ENCODE results near the gene DNM3. TPM values are rescaled to one million over a fixed set of nuclear protein-coding genes. Genes with fewer than 3 reads are reported as not detected.

DNM3 gene
- total and polyA plus RNA-seq, 2 donors (not counting 3 experiments of a cell fraction or from before 2014, with no cell fraction given) = 1.4 to 2.5 TPM

- H3K79me2 ChIP-seq (ENCODE audit: control insufficient read depth, insufficient read depth, low read length) = no peaks in the 10 kb centered on the region
- no peak overlapping the region for H3K4me2 ChIP-seq (ENCODE audit: insufficient read depth, low read length)
- CTCF ChIA-PET = interaction anchor here (1.5 to 3.5 kb wide), 5 partner anchors 9 to 265 kb away, joined by 3 to 32 read pairs (median 6); no protein-coding TSS in a partner anchor
- no peaks in the 10 kb centered on the region for H4K20me1 ChIP-seq (replicated peaks; ENCODE audit: control insufficient read depth, extremely low read depth, insufficient read depth, low read length)
- no peak overlapping the region for H2AFZ ChIP-seq (ENCODE audit: low read depth, low read length)
- no peak overlapping the region for H3K9ac ChIP-seq (replicated peaks; ENCODE audit: extremely low read depth, insufficient read depth, low read length)
- H3K36me3 ChIP-seq (ENCODE audit: control insufficient read depth in 2 of 2, extremely low read depth in 1 of 2, insufficient read depth in 2 of 2, low read length in 2 of 2) = no peaks in the 10 kb centered on the region
- no peaks in the 10 kb centered on the region for H3K9me3 ChIP-seq (replicated peaks; ENCODE audit: control insufficient read depth, insufficient read depth, low read length)
- dilution Hi-C loops (cut with MboI; ENCODE audit: extremely low pct_ligation_motif_present, low sequenced_read_pairs) = no loop called here
- H3K4me3 ChIP-seq (replicated peaks in 1 of 3; ENCODE audit: insufficient read depth in 1 of 3, low read depth in 1 of 3, low read length in 3 of 3) = no peak overlapping the region
- no peak for FAIRE-seq
- H3K9me1 ChIP-seq (replicated peaks; ENCODE audit: control insufficient read depth, extremely low read depth, insufficient read depth, low read length) = no peaks in the 10 kb centered on the region
- no TSS peak for BruUV-seq (replicated peaks)
- intact Hi-C loops (cut with micrococcal nuclease) = no loop called here
- no peak overlapping the region for H3K27ac ChIP-seq (ENCODE audit: insufficient read depth, low read depth, low read length)
- H3K27me3 ChIP-seq (ENCODE audit: control insufficient read depth in 2 of 2, insufficient read depth in 2 of 2, low read length in 2 of 2) = no peaks in the 10 kb centered on the region
- POLR2A ChIA-PET = no interaction called here
- peaks cover 13% of the 10 kb centered on the region for H3K4me1 ChIP-seq (ENCODE audit: control insufficient read depth, extremely low read depth, insufficient read depth, low read length)
- TF ChIP-seq MYC (IDR thresholded peaks at IDR 0.05; ENCODE audit: low read depth, low read length) (no peak), EZH2 (IDR thresholded peaks at IDR 0.05; ENCODE audit: borderline replicate concordance, low read depth, low read length, severe bottlenecking) (no peak), JUN (IDR thresholded peaks at IDR 0.05; ENCODE audit: borderline replicate concordance, insufficient read depth, insufficient read length, low read depth) (no peak), GATA2 (IDR thresholded peaks at IDR 0.05; ENCODE audit: insufficient read depth, insufficient read length, low read depth, low read length) (no peak)
- no peak for DNase-seq (ENCODE audit: low read depth, low spot score)
Measured at GRCh38 chr1:172134087-172134731, 292.9 kb downstream of the DNM3 start.

GRCh38 chr1:172135076-172135672 lies 293.9 kb downstream of the DNM3 start:
- POLR2A ChIA-PET = no interaction called here
- Histone ChIP-seq H3K36me3 (ENCODE audit: control insufficient read depth in 2 of 2, extremely low read depth in 1 of 2, insufficient read depth in 2 of 2, low read length in 2 of 2) (no peaks in the 10 kb centered on the region), H3K9me1 (replicated peaks; ENCODE audit: control insufficient read depth, extremely low read depth, insufficient read depth, low read length) (no peaks in the 10 kb centered on the region), H4K20me1 (replicated peaks; ENCODE audit: control insufficient read depth, extremely low read depth, insufficient read depth, low read length) (no peaks in the 10 kb centered on the region), H3K79me2 (ENCODE audit: control insufficient read depth, insufficient read depth, low read length) (no peaks in the 10 kb centered on the region), H3K4me3 (replicated peaks in 1 of 3; ENCODE audit: insufficient read depth in 1 of 3, low read depth in 1 of 3, low read length in 3 of 3) (no peak overlapping the region), H2AFZ (ENCODE audit: low read depth, low read length) (no peak overlapping the region), H3K4me2 (ENCODE audit: insufficient read depth, low read length) (peak overlapping the region; percentile 62), H3K9ac (replicated peaks; ENCODE audit: extremely low read depth, insufficient read depth, low read length) (no peak overlapping the region), H3K27me3 (ENCODE audit: control insufficient read depth in 2 of 2, insufficient read depth in 2 of 2, low read length in 2 of 2) (no peaks in the 10 kb centered on the region), H3K27ac (ENCODE audit: insufficient read depth, low read depth, low read length) (no peak overlapping the region), H3K9me3 (replicated peaks; ENCODE audit: control insufficient read depth, insufficient read depth, low read length) (no peaks in the 10 kb centered on the region), H3K4me1 (ENCODE audit: control insufficient read depth, extremely low read depth, insufficient read depth, low read length) (peaks cover 13% of the 10 kb centered on the region)
- TF ChIP-seq POLR2A (IDR thresholded peaks at IDR 0.05; ENCODE audit: low read depth, low read length) (no peak), CTCF (IDR thresholded peaks at IDR 0.05; ENCODE audit: extremely low read depth in 1 of 2, insufficient read depth in 1 of 2, low read depth in 1 of 2, low read length in 2 of 2) (peak; percentile 32 to 44), JUN (IDR thresholded peaks at IDR 0.05; ENCODE audit: borderline replicate concordance, insufficient read depth, insufficient read length, low read depth) (no peak)
- CTCF ChIA-PET = interaction anchor here (0.8 to 3.5 kb wide), 11 partner anchors 10 to 264 kb away, joined by 3 to 32 read pairs (median 3); no protein-coding TSS in a partner anchor
- no TSS peak for BruUV-seq (replicated peaks)
- no peak for DNase-seq (ENCODE audit: low read depth, low spot score)
- dilution Hi-C loops (cut with MboI; ENCODE audit: extremely low pct_ligation_motif_present, low sequenced_read_pairs) (no loop called here), intact Hi-C loops (cut with micrococcal nuclease) (no loop called here)
- no peak for FAIRE-seq
